Glutamatergic neuron (in vitro differentiated cells): ENCODE data around the gene SKI. TPM values are rescaled to one million over a fixed set of nuclear protein-coding genes. Genes with fewer than 3 reads are reported as not detected.

ENCODE experiments used
- DNase-seq: peaks from one replicate; pipeline ENCODE4 v3.0.0; 2022
- H3K27ac Mint-ChIP-seq: one replicate; pipeline ENCODE4 v1.8.0; 2020; ENCODE audit warnings: mild to moderate bottlenecking, mixed read lengths, inconsistent platforms; ENCODE audit not compliant: unreplicated experiment
- H3K27me3 Mint-ChIP-seq: one replicate; pipeline ENCODE4 v1.8.0; 2020; ENCODE audit warnings: mild to moderate bottlenecking, moderate library complexity, mixed read lengths, inconsistent platforms; ENCODE audit not compliant: unreplicated experiment
- H3K36me3 Mint-ChIP-seq: one replicate; pipeline ENCODE4 v1.8.0; 2020; ENCODE audit warnings: mild to moderate bottlenecking, mixed read lengths, inconsistent platforms; ENCODE audit not compliant: unreplicated experiment
- H3K4me1 Mint-ChIP-seq: one replicate; pipeline ENCODE4 v1.8.0; 2020; ENCODE audit warnings: mild to moderate bottlenecking, low read depth, mixed read lengths, inconsistent platforms; ENCODE audit not compliant: unreplicated experiment
- H3K4me3 Mint-ChIP-seq: one replicate; pipeline ENCODE4 v1.8.0; 2020; ENCODE audit warnings: mild to moderate bottlenecking, mixed read lengths, inconsistent platforms; ENCODE audit not compliant: unreplicated experiment
- H3K9me3 Mint-ChIP-seq: one replicate; pipeline ENCODE4 v1.8.0; 2020; ENCODE audit warnings: mild to moderate bottlenecking, moderate library complexity, mixed read lengths, inconsistent platforms; ENCODE audit not compliant: unreplicated experiment
- total RNA-seq: library from RNA; stranded (reverse); fragmentation: NEBNext Ultra II Directional; extraction: Animal tissue kit (Norgen Biotek cat#: 25700); gene quantifications from one replicate; pipeline ENCODE4 v1.2.1, GENCODE V29; 2021; ENCODE audit not compliant: unreplicated experiment
- TF ChIP-seq, protein P1 (sequence below): fragments of 200-600 bp; sonication (generic); IDR thresholded peaks from one replicate; pipeline ENCODE4 v1.5.0; 2021; ENCODE audit not compliant: partially characterized antibody, unreplicated experiment

The SKI gene
- total RNA-seq, 1 donor from 2014 or later, result 143 TPM

GRCh38 chr1:2354511-2355372 is 126.6 kb downstream of the SKI start:
- TF ChIP-seq, protein P1, sequence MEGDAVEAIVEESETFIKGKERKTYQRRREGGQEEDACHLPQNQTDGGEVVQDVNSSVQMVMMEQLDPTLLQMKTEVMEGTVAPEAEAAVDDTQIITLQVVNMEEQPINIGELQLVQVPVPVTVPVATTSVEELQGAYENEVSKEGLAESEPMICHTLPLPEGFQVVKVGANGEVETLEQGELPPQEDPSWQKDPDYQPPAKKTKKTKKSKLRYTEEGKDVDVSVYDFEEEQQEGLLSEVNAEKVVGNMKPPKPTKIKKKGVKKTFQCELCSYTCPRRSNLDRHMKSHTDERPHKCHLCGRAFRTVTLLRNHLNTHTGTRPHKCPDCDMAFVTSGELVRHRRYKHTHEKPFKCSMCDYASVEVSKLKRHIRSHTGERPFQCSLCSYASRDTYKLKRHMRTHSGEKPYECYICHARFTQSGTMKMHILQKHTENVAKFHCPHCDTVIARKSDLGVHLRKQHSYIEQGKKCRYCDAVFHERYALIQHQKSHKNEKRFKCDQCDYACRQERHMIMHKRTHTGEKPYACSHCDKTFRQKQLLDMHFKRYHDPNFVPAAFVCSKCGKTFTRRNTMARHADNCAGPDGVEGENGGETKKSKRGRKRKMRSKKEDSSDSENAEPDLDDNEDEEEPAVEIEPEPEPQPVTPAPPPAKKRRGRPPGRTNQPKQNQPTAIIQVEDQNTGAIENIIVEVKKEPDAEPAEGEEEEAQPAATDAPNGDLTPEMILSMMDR, result no peak
- Mint-ChIP-seq H3K27ac (no peak overlapping the region), H3K36me3 (no peaks in the 10 kb centered on the region), H3K27me3 (no peaks in the 10 kb centered on the region), H3K4me3 (no peak overlapping the region), H3K9me3 (peaks cover 2% of the 10 kb centered on the region), H3K4me1 (peaks cover 4% of the 10 kb centered on the region)
- no peak for DNase-seq

- TF ChIP-seq, protein P1, result no peak
- H3K4me1 Mint-ChIP-seq, result peaks cover 3% of the 10 kb centered on the region
- H3K27me3 Mint-ChIP-seq, result no peaks in the 10 kb centered on the region
- H3K27ac Mint-ChIP-seq, result no peak overlapping the region
- H3K4me3 Mint-ChIP-seq, result no peak overlapping the region
- H3K36me3 Mint-ChIP-seq, result peaks cover 3% of the 10 kb centered on the region
- peak; percentile 13 for DNase-seq
- H3K9me3 Mint-ChIP-seq, result peaks cover 2% of the 10 kb centered on the region
These were observed 127.5 kb downstream of the SKI start for GRCh38 chr1:2355373-2356261.

GRCh38 chr1:2356401-2356800 is 128.3 kb downstream of the SKI start:
- Mint-ChIP-seq H3K36me3 (peaks cover 3% of the 10 kb centered on the region), H3K4me3 (no peak overlapping the region), H3K27me3 (no peaks in the 10 kb centered on the region), H3K9me3 (peaks cover 2% of the 10 kb centered on the region), H3K4me1 (peaks cover 3% of the 10 kb centered on the region), H3K27ac (no peak overlapping the region)
- TF ChIP-seq, protein P1, result no peak
- peak; percentile 12 for DNase-seq

GRCh38 chr1:2356911-2357845 is 129.1 kb downstream of the SKI start:
- H3K4me1 Mint-ChIP-seq, result no peaks in the 10 kb centered on the region
- peaks cover 2% of the 10 kb centered on the region for H3K9me3 Mint-ChIP-seq
- H3K27ac Mint-ChIP-seq, result no peak overlapping the region
- TF ChIP-seq, protein P1, result no peak
- peak; percentile 13 for DNase-seq
- no peak overlapping the region for H3K4me3 Mint-ChIP-seq
- peaks cover 5% of the 10 kb centered on the region for H3K36me3 Mint-ChIP-seq
- H3K27me3 Mint-ChIP-seq, result no peaks in the 10 kb centered on the region
